A549 (cell line): Measurements from ENCODE around the gene RFWD3. TPM values are rescaled to one million over a fixed set of nuclear protein-coding genes. Genes with fewer than 3 reads are reported as not detected.

Experiments used
- ATAC-seq, 2 experiments: fragments of 200-7000 bp in 1 of 2; fragments of >200 bp in 1 of 2; cut with Nextera tagmentation in 1 of 2; cut with Tn5 transposase in 1 of 2; 3 replicates each; pipeline versions ENCODE4 v1.8.0 to v1.9.1; 2018 to 2020; ENCODE audit warnings: mild to moderate bottlenecking in 1 of 2, moderate library complexity in 1 of 2
- CTCF ChIA-PET: fragments of 300-600 bp; sonication (Branson Sonifier 250); formaldehyde crosslinking; extraction: SDS; loops from one replicate; lab custom pipeline; 2021; ENCODE audit warnings: antibody characterized with exemption, inconsistent platforms; lab: Yijun Ruan, JAX
- POLR2A ChIA-PET: fragments of 350-600 bp; formaldehyde crosslinking; extraction: SDS; loops from one replicate; lab custom pipeline; 2021; ENCODE audit warnings: antibody characterized with exemption, inconsistent platforms; lab: Yijun Ruan, JAX
- DNase-seq, 2 experiments: peaks; one replicate each; pipeline versions ENCODE4 v3.0.0 to v3.0.0-alpha.2; 2011 to 2016; ENCODE audit warnings: low read depth in 1 of 2, low spot score in 1 of 2
- FAIRE-seq: peaks from 2 replicates; lab custom pipeline; 2011; peaks lifted over from hg19 to GRCh38; lab: Jason Lieb, UNC
- H3K27ac ChIP-seq, 2 experiments: fragments of >200 bp; sonication (Bioruptor Twin); formaldehyde crosslinking; 3 replicates each; pipeline ENCODE4 v1.5.1; 2016 to 2017
- H3K4me1 ChIP-seq: fragments of >200 bp; sonication (Bioruptor Twin); formaldehyde crosslinking; 3 replicates; pipeline ENCODE4 v1.6.1; 2016
- H3K4me2 ChIP-seq: fragments of >200 bp; sonication (Bioruptor Twin); formaldehyde crosslinking; 3 replicates; pipeline ENCODE4 v1.6.1; 2016
- H3K4me3 ChIP-seq: fragments of >200 bp; sonication (Bioruptor Twin); formaldehyde crosslinking; 3 replicates; pipeline ENCODE4 v1.5.1; 2016
- H3K9me3 ChIP-seq: fragments of >200 bp; sonication (Bioruptor Twin); formaldehyde crosslinking; 3 replicates; pipeline ENCODE4 v1.6.1; 2016
- BHLHE40 ChIP-seq: IDR thresholded peaks from 2 replicates; pipeline ENCODE4 v1.6.1; 2012; ENCODE audit warnings: low read depth, low read length, inconsistent platforms
- CEBPB ChIP-seq, 2 experiments: fragments of >200 bp in 1 of 2; sonication (Bioruptor Twin) in 1 of 2; formaldehyde crosslinking in 1 of 2; IDR thresholded peaks; 2 replicates each; pipeline ENCODE4 v1.6.1; 2012 to 2016
- EHF ChIP-seq: fragments of 250-450 bp; sonication (Bioruptor Pico); IDR thresholded peaks from 2 replicates; pipeline ENCODE4 v1.5.0; 2020; ENCODE audit warnings: mild to moderate bottlenecking
- EHMT2 ChIP-seq: fragments of 200-600 bp; sonication (generic); IDR thresholded peaks from 2 replicates; pipeline ENCODE4 v1.6.1; 2016; ENCODE audit warnings: antibody characterized with exemption, low read depth, mild to moderate bottlenecking, moderate library complexity
- HEYL ChIP-seq: fragments of 250-450 bp; sonication (Bioruptor Pico); IDR thresholded peaks from 2 replicates; pipeline ENCODE4 v1.8.0; 2021; ENCODE audit warnings: mild to moderate bottlenecking, moderate library complexity
- HOXA7 ChIP-seq: fragments of 250-450 bp; sonication (Bioruptor Pico); IDR thresholded peaks from 2 replicates; pipeline ENCODE4 v1.5.0; 2020; ENCODE audit warnings: mild to moderate bottlenecking, moderate library complexity
- HOXB13 ChIP-seq: fragments of 250-450 bp; sonication (Bioruptor Pico); IDR thresholded peaks from 2 replicates; pipeline ENCODE4 v1.5.0; 2020; ENCODE audit warnings: low read depth, mild to moderate bottlenecking, moderate library complexity
- HOXB5 ChIP-seq: fragments of 250-450 bp; sonication (Bioruptor Pico); IDR thresholded peaks from 2 replicates; pipeline ENCODE4 v1.5.0; 2020; ENCODE audit warnings: mild to moderate bottlenecking, moderate library complexity
- JUN ChIP-seq, 2 experiments: fragments of >200 bp; sonication (Bioruptor Twin); formaldehyde crosslinking; IDR thresholded peaks; 2 replicates in 1 of 2; 3 replicates in 1 of 2; pipeline ENCODE4 v1.6.1; 2016 to 2017
- JUNB ChIP-seq: fragments of >200 bp; sonication (Bioruptor Twin); formaldehyde crosslinking; IDR thresholded peaks from 2 replicates; pipeline ENCODE4 v1.6.1; 2016
- KDM5A ChIP-seq: fragments of 200-600 bp; sonication (generic); IDR thresholded peaks from 2 replicates; pipeline ENCODE4 v1.6.1; 2016; ENCODE audit warnings: antibody characterized with exemption, mild to moderate bottlenecking
- MAZ ChIP-seq: fragments of 150-350 bp; IDR thresholded peaks from 2 replicates; pipeline ENCODE4 v1.6.1; 2014; ENCODE audit warnings: antibody characterized with exemption, low read depth, low read length, borderline replicate concordance
- NFE2L2 ChIP-seq: fragments of 150-350 bp; conservative IDR thresholded peaks from 2 replicates; pipeline ENCODE4 v1.6.1; 2014; ENCODE audit warnings: low read length
- PHF8 ChIP-seq: fragments of 200-600 bp; sonication (generic); IDR thresholded peaks from 2 replicates; pipeline ENCODE4 v1.6.1; 2016; ENCODE audit warnings: low read depth, mild to moderate bottlenecking, antibody characterized with exemption, moderate library complexity, borderline replicate concordance
- POLR2A ChIP-seq: IDR thresholded peaks from 2 replicates; pipeline ENCODE4 v1.6.1; 2012; ENCODE audit warnings: mild to moderate bottlenecking, low read length
- RAD21 ChIP-seq, 2 experiments: fragments of >200 bp in 1 of 2; sonication (Bioruptor Twin) in 1 of 2; formaldehyde crosslinking in 1 of 2; IDR thresholded peaks in 1 of 2; conservative IDR thresholded peaks in 1 of 2; 2 replicates in 1 of 2; 3 replicates in 1 of 2; pipeline ENCODE4 v1.6.1; 2012 to 2018; ENCODE audit warnings: inconsistent platforms in 1 of 2
- RCOR1 ChIP-seq: fragments of 150-350 bp; IDR thresholded peaks from 2 replicates; pipeline ENCODE4 v1.6.1; 2014; ENCODE audit warnings: antibody characterized with exemption, low read length, low read depth
- SMC3 ChIP-seq: fragments of >200 bp; sonication (Bioruptor Twin); formaldehyde crosslinking; IDR thresholded peaks from 3 replicates; pipeline ENCODE4 v1.6.1; 2018; ENCODE audit warnings: inconsistent platforms
- SREBF2 ChIP-seq: fragments of 450-650 bp; IDR thresholded peaks from 2 replicates; pipeline ENCODE4 v1.6.1; 2014; ENCODE audit warnings: mild to moderate bottlenecking, moderate library complexity
- TFCP2L1 ChIP-seq: fragments of 250-450 bp; sonication (Bioruptor Pico); IDR thresholded peaks from 2 replicates; pipeline ENCODE4 v1.5.0; 2021; ENCODE audit warnings: mild to moderate bottlenecking
- TP53 ChIP-seq: fragments of 250-450 bp; sonication (Bioruptor Pico); IDR thresholded peaks from 2 replicates; pipeline ENCODE4 v1.5.0; 2021; ENCODE audit warnings: mild to moderate bottlenecking, moderate library complexity
- ZC3H11A ChIP-seq: fragments of 450-650 bp; IDR thresholded peaks from 2 replicates; pipeline ENCODE4 v1.6.1; 2014; ENCODE audit warnings: antibody characterized with exemption, mild to moderate bottlenecking
- ZSCAN20 ChIP-seq: fragments of 250-450 bp; sonication (Bioruptor Pico); IDR thresholded peaks from 2 replicates; pipeline ENCODE4 v1.8.0; 2022; ENCODE audit warnings: mild to moderate bottlenecking, moderate library complexity
- WGBS: methylation state at CpG from one replicate; pipeline ENCODE4 v1.1.6; 2017; ENCODE audit errors: missing lambda C conversion rate; 5-methylcytosine and 5-hydroxymethylcytosine counted together
- polyA plus RNA-seq, 4 experiments: library from polyadenylated mRNA; depleted of rRNA in 3 of 4; stranded (reverse); fragments of >200 nt; fragmentation: RNase III in 1 of 4; extraction: RNeasy Plus Mini Kit Qiagen cat#74134 plus additional on column Dnase treatment in 1 of 4; gene quantifications; 2 replicates in 3 of 4; 3 replicates in 1 of 4; pipeline ENCODE4 v1.2.3, GENCODE V29; 2011 to 2017
- TF ChIP-seq, protein P1 (sequence below): IDR thresholded peaks from 2 replicates; pipeline ENCODE4 v1.6.1; 2012
- TF ChIP-seq, protein P2 (sequence below): IDR thresholded peaks from 2 replicates; pipeline ENCODE4 v1.6.1; 2012; ENCODE audit warnings: low read depth, borderline replicate concordance
- TF ChIP-seq, protein P3 (sequence below): fragments of 250-450 bp; sonication (Bioruptor Pico); IDR thresholded peaks from 2 replicates; pipeline ENCODE4 v1.5.0; 2021; ENCODE audit warnings: mild to moderate bottlenecking, moderate library complexity, borderline replicate concordance
- TF ChIP-seq, protein P4 (sequence below): fragments of >200 bp; sonication (Bioruptor Twin); formaldehyde crosslinking; IDR thresholded peaks from 3 replicates; pipeline ENCODE4 v1.6.1; 2016

The RFWD3 gene
- polyA plus RNA-seq, 2 of the 4 experiments (the other 2 are of a cell fraction): 36.1 to 50.6 TPM

DNA sequence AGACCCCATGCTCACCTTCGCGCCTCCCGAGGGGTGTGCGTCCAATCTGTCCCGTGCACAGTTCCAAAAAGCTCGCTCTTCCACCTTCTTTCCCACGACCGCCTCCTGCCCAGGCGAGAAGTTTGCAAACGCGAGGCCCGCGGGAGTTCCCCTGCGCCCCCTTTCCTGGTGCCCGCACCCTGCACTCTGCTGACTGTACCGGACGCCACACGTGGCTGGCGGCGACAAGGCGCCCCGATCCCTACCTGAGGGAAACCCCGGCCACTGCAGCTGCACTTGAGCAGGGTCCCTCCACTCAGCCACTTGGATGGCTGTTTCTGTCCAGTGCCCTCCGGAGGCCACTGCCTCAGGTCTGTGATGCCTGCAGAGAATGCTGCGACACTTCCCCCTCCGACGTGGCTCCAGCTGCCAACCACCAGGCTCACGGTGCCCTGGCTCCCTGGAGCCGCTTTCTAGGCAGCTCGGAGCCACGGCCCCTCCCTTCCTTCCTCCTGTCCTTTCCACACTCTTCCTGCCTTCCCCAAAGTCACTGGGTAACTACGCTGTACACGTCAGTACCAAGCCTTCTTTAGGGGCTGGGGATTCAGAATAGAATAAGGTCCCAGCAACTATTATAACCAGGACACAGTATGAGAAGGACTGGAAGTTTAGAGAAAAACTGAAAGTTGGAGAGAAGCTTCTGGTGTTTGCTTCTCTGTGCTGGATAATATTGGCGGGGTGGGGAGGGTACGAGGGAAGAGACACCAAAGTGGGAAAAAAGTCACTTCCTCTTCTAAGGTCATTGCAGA lies 34.0 kb upstream of the RFWD3 start, which contains the start of gene MLKL (continued):
- TF ChIP-seq, protein P1, sequence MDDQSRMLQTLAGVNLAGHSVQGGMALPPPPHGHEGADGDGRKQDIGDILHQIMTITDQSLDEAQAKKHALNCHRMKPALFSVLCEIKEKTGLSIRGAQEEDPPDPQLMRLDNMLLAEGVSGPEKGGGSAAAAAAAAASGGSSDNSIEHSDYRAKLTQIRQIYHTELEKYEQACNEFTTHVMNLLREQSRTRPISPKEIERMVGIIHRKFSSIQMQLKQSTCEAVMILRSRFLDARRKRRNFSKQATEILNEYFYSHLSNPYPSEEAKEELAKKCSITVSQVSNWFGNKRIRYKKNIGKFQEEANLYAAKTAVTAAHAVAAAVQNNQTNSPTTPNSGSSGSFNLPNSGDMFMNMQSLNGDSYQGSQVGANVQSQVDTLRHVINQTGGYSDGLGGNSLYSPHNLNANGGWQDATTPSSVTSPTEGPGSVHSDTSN: no peak
- TF ChIP-seq POLR2A: peak; percentile 91
- no peak for TF ChIP-seq HOXB5
- TF ChIP-seq TP53 (CRISPR knock-in tag): no peak

DNA sequence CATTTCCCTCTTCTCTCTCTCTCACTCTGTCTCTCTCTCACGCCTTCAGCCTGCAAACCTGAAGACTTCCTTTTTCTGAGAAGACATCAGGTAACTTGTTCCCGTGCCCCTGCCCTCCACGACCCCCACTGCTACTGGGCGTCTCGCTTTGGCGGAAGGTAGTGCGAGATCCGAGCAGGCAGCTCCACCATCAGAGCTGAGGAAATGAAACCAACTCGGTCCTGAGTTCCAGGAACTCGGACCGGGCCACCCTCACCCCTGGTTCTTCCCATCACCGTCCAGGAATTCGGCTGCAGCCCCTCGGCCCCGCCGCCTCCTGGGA lies 33.4 kb upstream of the RFWD3 start:
- ATAC-seq (peak; percentile 52 to 58), FAIRE-seq (no peak), DNase-seq (peak; percentile 21 to 71)
- Histone ChIP-seq H3K9me3 (no peaks in the 10 kb centered on the region), H3K27ac (peak overlapping the region; percentile 92 to 93), H3K4me2 (peak overlapping the region; percentile 78), H3K4me3 (peak overlapping the region; percentile 77), H3K4me1 (peaks cover 28% of the 10 kb centered on the region)
- no peak for TF ChIP-seq HEYL (CRISPR knock-in tag)
- no peak for TF ChIP-seq HOXB13
- no peak for TF ChIP-seq HOXA7 (CRISPR knock-in tag)
- TF ChIP-seq MAZ: no peak
- no peak for TF ChIP-seq TP53 (CRISPR knock-in tag)
- no peak for TF ChIP-seq TFCP2L1 (CRISPR knock-in tag)
- TF ChIP-seq ZSCAN20 (CRISPR knock-in tag): no peak
- TF ChIP-seq EHMT2: no peak
- no peak for TF ChIP-seq JUNB
- TF ChIP-seq, protein P2, sequence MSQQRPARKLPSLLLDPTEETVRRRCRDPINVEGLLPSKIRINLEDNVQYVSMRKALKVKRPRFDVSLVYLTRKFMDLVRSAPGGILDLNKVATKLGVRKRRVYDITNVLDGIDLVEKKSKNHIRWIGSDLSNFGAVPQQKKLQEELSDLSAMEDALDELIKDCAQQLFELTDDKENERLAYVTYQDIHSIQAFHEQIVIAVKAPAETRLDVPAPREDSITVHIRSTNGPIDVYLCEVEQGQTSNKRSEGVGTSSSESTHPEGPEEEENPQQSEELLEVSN: no peak
- no peak; the same call in 1 of the 2 replicates for TF ChIP-seq POLR2A
- POLR2A ChIA-PET: interaction anchor here (1.1 to 1.6 kb wide), 4 partner anchors 13 to 93 kb away, joined by 3 read pairs; partner anchors contain the start of gene GLG1
- CTCF ChIA-PET: interaction anchor here (1.4 to 8.6 kb wide), 5 partner anchors 13 to 163 kb away, joined by 3 to 70 read pairs (median 9); no protein-coding TSS in a partner anchor
- WGBS: 2% methylated on average over 16 of the region's 16 CpGs

DNA sequence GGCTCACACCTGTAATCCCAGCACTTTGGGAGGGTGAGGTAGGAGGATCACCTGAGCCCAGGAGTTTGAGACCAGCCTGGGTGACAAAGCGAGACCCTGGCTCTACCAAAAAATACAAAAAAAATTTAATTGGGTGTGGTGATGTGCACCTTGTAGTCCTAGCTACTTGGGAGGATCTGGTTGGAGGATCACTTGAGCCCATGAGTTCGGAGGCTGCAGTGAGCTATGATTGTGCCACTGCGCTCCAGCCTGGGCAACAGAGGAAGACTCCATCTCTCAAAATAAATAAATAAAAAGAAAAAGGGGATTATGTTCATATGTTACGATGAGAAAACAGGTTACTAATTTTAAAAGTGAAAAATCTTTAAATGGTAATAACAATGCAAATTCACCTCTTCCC lies 33.0 kb upstream of the RFWD3 start:
- CTCF ChIA-PET: interaction anchor here (0.6 to 8.6 kb wide), 5 partner anchors 10 to 164 kb away, joined by 3 to 70 read pairs (median 9); partner anchors contain the start of gene FA2H
- POLR2A ChIA-PET: interaction anchor here (1.1 to 1.3 kb wide), 3 partner anchors 13 to 93 kb away, joined by 3 read pairs; partner anchors contain the start of gene GLG1
- 49% methylated on average over 4 of the region's 4 CpGs for WGBS
- DNase-seq (peak in 1 of 2 experiments; percentile 18), FAIRE-seq (no peak), ATAC-seq (no peak)
- TF ChIP-seq CEBPB (IDR thresholded peaks at IDR 0.05): no peak
- no peak for TF ChIP-seq SREBF2
- TF ChIP-seq RAD21 (conservative IDR thresholded peaks at IDR 0.05 in 1 of 2, IDR thresholded peaks at IDR 0.05 in 1 of 2): no peak
- no peak for TF ChIP-seq ZC3H11A
- TF ChIP-seq PHF8: no peak
- H3K4me3 ChIP-seq: peak overlapping the region; percentile 77
- peaks cover 28% of the 10 kb centered on the region for H3K4me1 ChIP-seq
- no peaks in the 10 kb centered on the region for H3K9me3 ChIP-seq
- H3K27ac ChIP-seq: peak overlapping the region; percentile 92 to 93
- peak overlapping the region; percentile 78 for H3K4me2 ChIP-seq

- FAIRE-seq: no peak
- ATAC-seq: no peak
- ChIA-PET POLR2A (no interaction called here), CTCF (interaction anchor here (1.9 to 8.6 kb wide), 2 partner anchors 12 to 165 kb away, joined by 9 to 70 read pairs; no protein-coding TSS in a partner anchor)
- 0 out of 3 replicates have a peak overlapping the region, but pooled peaks have one; percentile 2 for H3K4me3 ChIP-seq
- WGBS: 38% methylated on average over 4 of the region's 4 CpGs
- no peaks in the 10 kb centered on the region for H3K9me3 ChIP-seq
- DNase-seq: no peak
- H3K4me1 ChIP-seq: peaks cover 28% of the 10 kb centered on the region
- H3K27ac ChIP-seq: peak overlapping the region; percentile 6 to 68; a peak in 3 of 6 replicates
- peak overlapping the region; percentile 78 for H3K4me2 ChIP-seq
- TF ChIP-seq MAZ: no peak
- TF ChIP-seq, protein P3, sequence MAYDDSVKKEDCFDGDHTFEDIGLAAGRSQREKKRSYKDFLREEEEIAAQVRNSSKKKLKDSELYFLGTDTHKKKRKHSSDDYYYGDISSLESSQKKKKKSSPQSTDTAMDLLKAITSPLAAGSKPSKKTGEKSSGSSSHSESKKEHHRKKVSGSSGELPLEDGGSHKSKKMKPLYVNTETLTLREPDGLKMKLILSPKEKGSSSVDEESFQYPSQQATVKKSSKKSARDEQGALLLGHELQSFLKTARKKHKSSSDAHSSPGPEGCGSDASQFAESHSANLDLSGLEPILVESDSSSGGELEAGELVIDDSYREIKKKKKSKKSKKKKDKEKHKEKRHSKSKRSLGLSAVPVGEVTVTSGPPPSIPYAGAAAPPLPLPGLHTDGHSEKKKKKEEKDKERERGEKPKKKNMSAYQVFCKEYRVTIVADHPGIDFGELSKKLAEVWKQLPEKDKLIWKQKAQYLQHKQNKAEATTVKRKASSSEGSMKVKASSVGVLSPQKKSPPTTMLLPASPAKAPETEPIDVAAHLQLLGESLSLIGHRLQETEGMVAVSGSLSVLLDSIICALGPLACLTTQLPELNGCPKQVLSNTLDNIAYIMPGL (CRISPR knock-in tag): no peak
- TF ChIP-seq KDM5A: no peak
- TF ChIP-seq JUN (IDR thresholded peaks at IDR 0.05): no peak
- no peak for TF ChIP-seq CEBPB (IDR thresholded peaks at IDR 0.05)
- TF ChIP-seq, protein P4, sequence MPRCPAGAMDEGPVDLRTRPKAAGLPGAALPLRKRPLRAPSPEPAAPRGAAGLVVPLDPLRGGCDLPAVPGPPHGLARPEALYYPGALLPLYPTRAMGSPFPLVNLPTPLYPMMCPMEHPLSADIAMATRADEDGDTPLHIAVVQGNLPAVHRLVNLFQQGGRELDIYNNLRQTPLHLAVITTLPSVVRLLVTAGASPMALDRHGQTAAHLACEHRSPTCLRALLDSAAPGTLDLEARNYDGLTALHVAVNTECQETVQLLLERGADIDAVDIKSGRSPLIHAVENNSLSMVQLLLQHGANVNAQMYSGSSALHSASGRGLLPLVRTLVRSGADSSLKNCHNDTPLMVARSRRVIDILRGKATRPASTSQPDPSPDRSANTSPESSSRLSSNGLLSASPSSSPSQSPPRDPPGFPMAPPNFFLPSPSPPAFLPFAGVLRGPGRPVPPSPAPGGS: no peak
- TF ChIP-seq NFE2L2: no peak
- TF ChIP-seq EHF (CRISPR knock-in tag): no peak
- TF ChIP-seq HEYL (CRISPR knock-in tag): no peak
- no peak for TF ChIP-seq EHMT2
- TF ChIP-seq RAD21 (conservative IDR thresholded peaks at IDR 0.05 in 1 of 2, IDR thresholded peaks at IDR 0.05 in 1 of 2): no peak
- no peak for TF ChIP-seq SMC3
- TF ChIP-seq RCOR1: no peak
- no peak for TF ChIP-seq POLR2A
- TF ChIP-seq BHLHE40: no peak
Observed at GRCh38 chr16:74698222-74698621, 31.5 kb upstream of the RFWD3 start.
